Fibroblast of mammary gland (primary cell): ENCODE results near the gene MEGF6.

Source experiments
- DNase-seq: peaks from one replicate; pipeline ENCODE4 v3.0.0-alpha.2; 2010; ENCODE audit warnings: low read depth
- H3K4me3 ChIP-seq: 2 replicates; pipeline ENCODE4 v1.5.1; 2011; ENCODE audit warnings: low read depth, mild to moderate bottlenecking, low read length, moderate library complexity; ENCODE audit not compliant: control insufficient read depth
- CTCF ChIP-seq: conservative IDR thresholded peaks from 2 replicates; pipeline ENCODE4 v1.5.1; 2011; ENCODE audit warnings: low read depth, low read length, inconsistent platforms; ENCODE audit not compliant: control insufficient read depth, insufficient read depth

MEGF6 gene

GRCh38 chr1:3581296-3582036 is 29.8 kb downstream of the MEGF6 start:
- no peak for TF ChIP-seq CTCF
- no peak overlapping the region for H3K4me3 ChIP-seq

GRCh38 chr1:3580231-3580630 is 31.1 kb downstream of the MEGF6 start:
- no peak overlapping the region for H3K4me3 ChIP-seq
- TF ChIP-seq CTCF, result no peak
- DNase-seq, result no peak

More at GRCh38 chr1:3581296-3582036, 29.8 kb downstream of the MEGF6 start:
- no peak for DNase-seq

- no peak overlapping the region for H3K4me3 ChIP-seq
- no peak for DNase-seq
- no peak for TF ChIP-seq CTCF
Observed at GRCh38 chr1:3579626-3580025, 31.7 kb downstream of the MEGF6 start.

GRCh38 chr1:3578906-3579305 is 32.4 kb downstream of the MEGF6 start:
- no peak for DNase-seq
- no peak overlapping the region for H3K4me3 ChIP-seq
- TF ChIP-seq CTCF, result no peak

- H3K4me3 ChIP-seq, result no peak overlapping the region
- DNase-seq, result no peak
- no peak for TF ChIP-seq CTCF
Observed at GRCh38 chr1:3578433-3578805, 32.9 kb downstream of the MEGF6 start.

GRCh38 chr1:3577711-3578432 is 33.4 kb downstream of the MEGF6 start:
- DNase-seq, result no peak
- H3K4me3 ChIP-seq, result no peak overlapping the region
- TF ChIP-seq CTCF, result no peak

- no peak overlapping the region for H3K4me3 ChIP-seq
- TF ChIP-seq CTCF, result no peak
- no peak for DNase-seq
Observed at GRCh38 chr1:3577300-3577699, 34.0 kb downstream of the MEGF6 start.
